Fibroblast of the aortic adventitia (primary cell): Measurements from ENCODE around the gene GRIK3. TPM values are rescaled to one million over a fixed set of nuclear protein-coding genes. Genes with fewer than 3 reads are reported as not detected.

Experiments
- DNase-seq: peaks from one replicate; pipeline ENCODE4 v3.0.0-alpha.2; 2010; ENCODE audit warnings: low read depth
- H3K4me3 ChIP-seq: 2 replicates; pipeline ENCODE4 v1.5.1; 2011; ENCODE audit warnings: low read depth, mild to moderate bottlenecking, control low read depth, low read length, moderate library complexity
- CTCF ChIP-seq: IDR thresholded peaks from 2 replicates; pipeline ENCODE4 v1.5.1; 2011; ENCODE audit warnings: mild to moderate bottlenecking, low read length, control low read depth, inconsistent platforms; ENCODE audit not compliant: insufficient read depth
- total RNA-seq: library from RNA; depleted of rRNA; stranded (reverse); fragments of >200 nt; gene quantifications from 2 replicates; pipeline ENCODE4 v1.2.3, GENCODE V29; 2012; ENCODE audit warnings: low replicate concordance

GRIK3 gene
- total RNA-seq, 1 donor, result not detected

GRCh38 chr1:36842448-36842847 lies 191.9 kb downstream of the GRIK3 start:
- TF ChIP-seq CTCF, result no peak
- no peak for DNase-seq
- no peak overlapping the region for H3K4me3 ChIP-seq

GRCh38 chr1:36839485-36839884 lies 194.8 kb downstream of the GRIK3 start:
- no peak overlapping the region for H3K4me3 ChIP-seq
- TF ChIP-seq CTCF, result no peak
- DNase-seq, result no peak

- no peak for DNase-seq
- no peak for TF ChIP-seq CTCF
- no peak overlapping the region for H3K4me3 ChIP-seq
These were observed 195.4 kb downstream of the GRIK3 start for GRCh38 chr1:36838888-36839287.

GRCh38 chr1:36836916-36837315 lies 197.4 kb downstream of the GRIK3 start:
- no peak for TF ChIP-seq CTCF
- DNase-seq, result no peak

GRCh38 chr1:36836196-36836883 lies 198.0 kb downstream of the GRIK3 start:
- no peak for DNase-seq
- no peak overlapping the region for H3K4me3 ChIP-seq
- TF ChIP-seq CTCF, result no peak

More at GRCh38 chr1:36836916-36837315, 197.4 kb downstream of the GRIK3 start:
- H3K4me3 ChIP-seq, result no peak overlapping the region

GRCh38 chr1:36835696-36836095 lies 198.6 kb downstream of the GRIK3 start:
- DNase-seq, result no peak
- H3K4me3 ChIP-seq, result no peak overlapping the region
- TF ChIP-seq CTCF, result no peak
